Endothelial cell of umbilical vein (primary cell): ENCODE measurements around the gene PTPRCAP.

Experiments used
- CTCF ChIP-seq, 2 donors: IDR thresholded peaks; 1 replicate in 1 of 2; 2 replicates in 1 of 2; pipeline ENCODE4 v1.5.1; 2011; ENCODE audit warnings: low read length in 2 of 2, mild to moderate bottlenecking in 2 of 2, moderate library complexity in 2 of 2, control low read depth in 1 of 2, inconsistent platforms in 1 of 2, low read depth in 1 of 2; ENCODE audit not compliant: insufficient read depth in 1 of 2; ENCODE audit errors: extremely low read depth in 1 of 2
- EZH2 ChIP-seq: IDR thresholded peaks from 2 replicates; pipeline ENCODE4 v1.6.1; 2012; ENCODE audit warnings: borderline replicate concordance, low read depth, mild to moderate bottlenecking, moderate library complexity, low read length, inconsistent platforms; ENCODE audit not compliant: severe bottlenecking
- FOS ChIP-seq: IDR thresholded peaks from 2 replicates; pipeline ENCODE4 v1.6.1; 2011; ENCODE audit warnings: mild to moderate bottlenecking, low read length, moderate library complexity, borderline replicate concordance; ENCODE audit not compliant: insufficient read depth
- MYC ChIP-seq: IDR thresholded peaks from one replicate; pipeline ENCODE4 v1.6.1; 2011; ENCODE audit warnings: mild to moderate bottlenecking, low read depth, low read length
- POLR2A ChIP-seq: IDR thresholded peaks from 2 replicates; pipeline ENCODE4 v1.6.1; 2012; ENCODE audit warnings: low read depth, mild to moderate bottlenecking, control low read depth, low read length
- POLR2AphosphoS5 ChIP-seq: IDR thresholded peaks from 2 replicates; pipeline ENCODE4 v1.6.1; 2012; ENCODE audit warnings: low read depth, mild to moderate bottlenecking, control low read depth, low read length, moderate library complexity; ENCODE audit not compliant: insufficient read depth
- TF ChIP-seq, protein P1 (sequence below): IDR thresholded peaks from 2 replicates; pipeline ENCODE4 v1.6.1; 2011; ENCODE audit not compliant: insufficient read depth, insufficient read length

DNA sequence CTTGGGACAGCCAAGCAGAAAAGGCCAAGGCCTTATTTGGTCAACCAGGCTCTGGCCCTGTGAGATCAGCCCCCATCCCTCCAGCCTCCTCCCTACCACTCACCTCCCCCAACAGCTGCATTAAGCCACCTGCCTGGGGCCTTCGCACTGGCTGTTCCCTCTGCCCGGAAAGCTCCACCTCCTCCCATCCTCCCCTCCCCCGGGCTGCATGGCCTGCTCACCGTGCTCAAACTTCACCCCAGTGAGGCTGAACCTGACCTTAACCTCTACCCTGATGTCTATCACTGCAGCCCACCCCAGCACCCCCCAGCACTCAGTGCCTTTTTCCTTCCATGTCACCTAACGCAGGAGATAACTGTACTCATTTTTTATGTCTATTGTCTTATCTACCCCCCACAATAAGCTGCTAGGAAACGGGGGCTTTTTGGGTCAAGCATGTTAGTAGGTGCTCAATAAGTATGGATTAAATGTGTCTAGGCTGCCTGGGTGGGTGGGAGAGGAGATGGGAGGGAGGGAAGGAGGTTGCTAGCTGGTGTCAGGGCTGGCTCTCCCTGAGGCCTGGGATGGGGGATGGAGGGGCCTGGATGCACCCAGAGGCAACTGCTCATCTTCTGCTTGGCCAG, 912 bp downstream of the PTPRCAP start:
- TF ChIP-seq POLR2A, result no peak
- TF ChIP-seq CTCF (IDR thresholded peaks at IDR 0.05; ENCODE audit: extremely low read depth in 1 of 2, insufficient read depth in 1 of 2, low read depth in 1 of 2, low read length in 2 of 2), result no peak
- TF ChIP-seq EZH2, result no peak
- no peak for TF ChIP-seq MYC
- no peak for TF ChIP-seq POLR2AphosphoS5
- no peak for TF ChIP-seq FOS
- TF ChIP-seq, protein P1, sequence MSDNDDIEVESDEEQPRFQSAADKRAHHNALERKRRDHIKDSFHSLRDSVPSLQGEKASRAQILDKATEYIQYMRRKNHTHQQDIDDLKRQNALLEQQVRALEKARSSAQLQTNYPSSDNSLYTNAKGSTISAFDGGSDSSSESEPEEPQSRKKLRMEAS, result no peak
